Activated CD4-positive, alpha-beta T cell treated with anti-CD3 and anti-CD28 coated beads for 36 hours (primary cell): ENCODE measurements around the gene NSD2. TPM values are rescaled to one million over a fixed set of nuclear protein-coding genes. Genes with fewer than 3 reads are reported as not detected.

Experiments used
- ATAC-seq: fragments of 200-7000 bp; cut with Tn5 transposase; one replicate; pipeline ENCODE4 v1.10.0; 2021; ENCODE audit warnings: mild to moderate bottlenecking, moderate library complexity
- CTCF ChIA-PET: fragments of 350-600 bp; sonication (Branson Sonifier 250); formaldehyde crosslinking; loops from one replicate; lab custom pipeline; 2021; ENCODE audit warnings: antibody characterized with exemption; lab: Charles Lee
- POLR2A ChIA-PET: fragments of 350-600 bp; sonication (Branson Sonifier 250); formaldehyde crosslinking; loops from one replicate; lab custom pipeline; 2021; ENCODE audit warnings: antibody characterized with exemption, inconsistent platforms; lab: Charles Lee
- DNase-seq: peaks from one replicate; pipeline ENCODE4 v3.0.0-alpha.2; 2020
- H3K27ac Mint-ChIP-seq: one replicate; pipeline ENCODE4 v1.8.0; 2021; ENCODE audit warnings: mixed read lengths
- H3K27me3 Mint-ChIP-seq: one replicate; pipeline ENCODE4 v1.8.0; 2021; ENCODE audit warnings: mixed read lengths
- H3K36me3 Mint-ChIP-seq: one replicate; pipeline ENCODE4 v1.8.0; 2021; ENCODE audit warnings: low read depth, mixed read lengths
- H3K4me1 Mint-ChIP-seq: one replicate; pipeline ENCODE4 v1.8.0; 2021; ENCODE audit warnings: mixed read lengths
- H3K4me3 Mint-ChIP-seq: one replicate; pipeline ENCODE4 v1.8.0; 2021; ENCODE audit warnings: mild to moderate bottlenecking, moderate library complexity, mixed read lengths
- H3K9me3 Mint-ChIP-seq: one replicate; pipeline ENCODE4 v1.8.0; 2021; ENCODE audit warnings: low read depth, mixed read lengths
- intact Hi-C, 2 experiments: fragments of 100-400 bp; cut with DNase I in 1 of 2; cut with micrococcal nuclease in 1 of 2; formaldehyde crosslinking; loops; one replicate each; pipeline versions ENCODE4 v1.14.2 to v1.15.1; 2022 to 2024; cut with DNase I, micrococcal nuclease
- total RNA-seq, 2 experiments: library from RNA; stranded (reverse); gene quantifications; one replicate each; pipeline ENCODE4 v1.2.3, GENCODE V29; 2021

NSD2 gene
- total RNA-seq, 2 experiments from 2014 or later: 194 to 232 TPM

DNA sequence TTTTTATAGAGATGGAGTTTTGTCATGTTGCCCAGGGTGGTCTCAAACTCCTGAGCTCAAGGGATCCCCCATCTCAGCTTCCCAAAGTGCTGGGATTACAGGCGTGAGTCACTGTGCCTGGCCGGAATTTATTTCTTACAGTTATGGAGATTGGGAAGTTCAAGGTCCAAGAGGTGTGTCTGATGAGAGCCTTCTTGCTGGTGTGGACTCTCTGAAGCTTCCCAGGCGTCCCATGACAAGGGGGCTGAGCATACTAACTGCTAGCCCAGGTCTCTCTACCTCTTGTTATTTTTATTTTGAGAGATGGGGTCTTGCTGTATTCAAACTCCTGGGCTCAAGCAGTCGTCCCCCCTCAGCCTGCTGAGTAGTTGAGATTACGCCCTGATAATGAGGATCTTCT is 2.9 kb upstream of the NSD2 start:
- H3K36me3 Mint-ChIP-seq: peaks cover 8% of the 10 kb centered on the region
- H3K27me3 Mint-ChIP-seq: no peaks in the 10 kb centered on the region
- DNase-seq (no peak), ATAC-seq (no peak)
- POLR2A ChIA-PET: interaction anchor here (0.6 kb wide), 2 partner anchors 12 to 227 kb away, joined by 4 read pairs; no protein-coding TSS in a partner anchor
- H3K9me3 Mint-ChIP-seq: no peaks in the 10 kb centered on the region
- no peak overlapping the region for H3K27ac Mint-ChIP-seq
- intact Hi-C loops: no loop called here
- H3K4me3 Mint-ChIP-seq: no peak overlapping the region
- peaks cover 20% of the 10 kb centered on the region for H3K4me1 Mint-ChIP-seq
- CTCF ChIA-PET: interaction anchor here (1.2 kb wide), 1 partner anchor 10 kb away, joined by 3 read pairs; no protein-coding TSS in a partner anchor

DNA sequence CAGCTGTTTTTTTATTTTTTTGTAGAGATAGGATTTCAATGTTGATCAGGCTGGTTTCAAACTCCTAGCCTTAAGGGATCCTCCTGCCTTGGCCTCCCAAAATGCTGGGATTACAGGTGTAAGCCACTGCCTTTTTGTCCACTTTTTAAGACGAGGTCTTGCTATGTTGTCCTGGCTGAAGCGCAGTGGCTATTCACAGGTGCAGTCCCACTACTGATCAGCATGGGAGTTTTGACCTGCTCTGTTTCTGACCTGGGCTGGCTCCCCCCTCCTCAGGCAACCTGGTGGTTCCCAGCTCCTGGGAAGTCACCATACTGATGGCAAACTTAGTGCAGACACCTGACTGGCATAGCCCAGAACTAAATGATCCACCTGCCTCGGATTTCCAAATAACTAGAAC is 2.3 kb upstream of the NSD2 start:
- intact Hi-C loops: no loop called here
- no peak for ATAC-seq
- H3K36me3 Mint-ChIP-seq: peaks cover 8% of the 10 kb centered on the region
- H3K27me3 Mint-ChIP-seq: no peaks in the 10 kb centered on the region
- POLR2A ChIA-PET: no interaction called here
- H3K4me3 Mint-ChIP-seq: no peak overlapping the region
- H3K9me3 Mint-ChIP-seq: no peaks in the 10 kb centered on the region
- CTCF ChIA-PET: interaction anchor here (0.7 to 1.2 kb wide), 2 partner anchors 10 to 44 kb away, joined by 3 to 4 read pairs; no protein-coding TSS in a partner anchor
- peaks cover 25% of the 10 kb centered on the region for H3K4me1 Mint-ChIP-seq
- H3K27ac Mint-ChIP-seq: no peak overlapping the region
- DNase-seq: no peak

DNA sequence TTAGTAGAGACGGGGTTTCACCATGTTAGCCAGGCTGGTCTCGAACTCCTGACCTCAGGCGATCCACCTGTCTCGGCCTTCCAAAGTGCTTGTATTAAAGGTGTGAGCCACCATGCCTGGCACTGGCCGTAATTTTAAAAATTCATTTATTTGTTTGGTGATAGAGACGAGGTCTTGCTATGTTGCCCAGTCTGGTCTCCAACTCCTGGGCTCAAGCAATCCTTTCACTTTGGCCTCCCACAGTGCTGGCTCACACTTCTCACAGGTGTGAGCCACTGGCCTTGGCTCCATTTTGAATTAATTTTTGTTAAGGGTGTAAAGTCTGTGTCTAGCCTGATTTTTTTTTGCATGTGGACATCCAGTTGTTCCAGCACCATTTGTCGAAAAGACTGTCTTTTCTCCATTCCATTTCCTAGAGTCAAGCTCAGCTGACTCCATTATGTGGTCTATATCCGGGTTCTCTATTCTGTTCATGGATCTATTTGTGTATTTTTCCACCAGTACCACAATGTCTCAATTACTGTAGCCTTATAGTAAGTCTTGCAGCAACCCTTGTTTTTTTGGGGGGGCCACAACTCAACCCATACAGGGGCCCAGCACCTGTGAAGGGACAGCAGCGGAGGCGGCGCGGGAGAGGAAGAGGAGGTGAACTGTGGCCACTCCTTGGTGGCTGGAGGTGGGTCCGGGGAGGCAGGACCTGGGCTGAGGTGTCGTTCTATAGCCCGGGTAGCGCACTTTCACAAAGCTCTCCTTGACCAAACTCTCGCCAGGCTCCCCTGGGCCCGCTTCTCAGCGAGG is 1.5 kb upstream of the NSD2 start:
- intact Hi-C loops: loop anchor here (1.0 to 10.0 kb wide), 17 partner anchors 13 to 1423 kb away; partner anchors contain the start of genes LETM1 (in 2 of the 2), ATP5ME (in 1 of the 2), CFAP99 (in 1 of the 2) and CTBP1 (in 1 of the 2)
- Mint-ChIP-seq H3K4me3 (peak overlapping the region; percentile 81), H3K27ac (peak overlapping the region; percentile 95), H3K27me3 (no peaks in the 10 kb centered on the region), H3K9me3 (no peaks in the 10 kb centered on the region), H3K4me1 (peaks cover 33% of the 10 kb centered on the region), H3K36me3 (peaks cover 14% of the 10 kb centered on the region)
- no peak for ATAC-seq
- ChIA-PET POLR2A (interaction anchor here (0.5 to 1.7 kb wide), 3 partner anchors 11 to 306 kb away, joined by 3 to 7 read pairs (median 3); partner anchors contain the start of gene LETM1), CTCF (interaction anchor here (0.9 kb wide), 1 partner anchor 9 kb away, joined by 3 read pairs; no protein-coding TSS in a partner anchor)
- no peak for DNase-seq

DNA sequence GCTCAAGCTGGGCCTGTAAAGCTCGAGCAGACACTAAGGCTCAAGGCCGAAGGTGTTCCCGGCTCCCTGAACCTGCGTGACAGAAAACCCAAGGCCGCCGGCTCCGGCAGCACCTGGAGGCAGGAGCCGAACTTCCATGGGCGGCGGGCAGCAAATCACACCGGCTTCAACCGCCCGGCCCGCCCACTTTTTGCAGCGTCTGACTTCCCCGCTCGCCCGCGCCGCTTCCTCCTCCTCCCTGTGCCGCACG is 940 bp upstream of the NSD2 start:
- POLR2A ChIA-PET: interaction anchor here (0.5 to 1.7 kb wide), 3 partner anchors 12 to 306 kb away, joined by 3 to 7 read pairs (median 3); partner anchors contain the start of gene LETM1
- ATAC-seq (peak; percentile 59), DNase-seq (peak; percentile 94)
- Mint-ChIP-seq H3K27me3 (no peaks in the 10 kb centered on the region), H3K4me3 (peak overlapping the region; percentile 81), H3K9me3 (no peaks in the 10 kb centered on the region), H3K27ac (peak overlapping the region; percentile 95), H3K36me3 (peaks cover 16% of the 10 kb centered on the region), H3K4me1 (peaks cover 36% of the 10 kb centered on the region)
- intact Hi-C loops: loop anchor here (1.0 to 10.0 kb wide), 17 partner anchors 14 to 1422 kb away; partner anchors contain the start of genes LETM1 (in 2 of the 2), ATP5ME (in 1 of the 2), CFAP99 (in 1 of the 2) and CTBP1 (in 1 of the 2)
- CTCF ChIA-PET: interaction anchor here (0.9 kb wide), 1 partner anchor 9 kb away, joined by 3 read pairs; no protein-coding TSS in a partner anchor

DNA sequence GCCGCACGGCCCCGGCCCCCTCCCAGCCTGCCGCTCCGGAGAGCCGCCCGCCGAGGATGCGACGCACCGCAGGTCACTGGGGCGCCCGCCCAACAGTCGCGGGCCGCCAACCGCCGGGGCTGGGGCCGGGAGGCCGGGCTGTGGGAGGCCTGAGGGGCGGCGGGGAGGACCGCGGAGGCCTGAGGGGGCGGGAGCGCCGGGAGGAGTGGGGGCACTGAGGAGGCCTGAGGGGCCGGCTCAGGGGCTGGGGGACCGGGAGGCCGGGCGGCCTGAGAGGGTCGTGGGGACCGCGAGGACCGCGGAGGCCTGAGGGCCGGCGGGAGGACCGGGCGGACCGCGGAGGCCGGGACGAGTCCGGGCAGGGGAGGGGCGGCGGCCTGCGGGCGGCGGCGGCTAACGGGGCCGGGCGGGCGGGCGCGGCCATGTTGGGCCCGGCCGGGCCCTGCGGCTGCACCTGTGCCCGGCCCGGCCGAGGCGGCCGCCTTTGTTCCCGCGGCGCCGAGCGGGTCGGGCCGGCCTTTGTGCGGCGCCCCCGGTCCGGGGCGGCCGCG is 353 bp downstream of the NSD2 start:
- Mint-ChIP-seq H3K9me3 (no peaks in the 10 kb centered on the region), H3K27me3 (no peaks in the 10 kb centered on the region), H3K4me1 (peaks cover 39% of the 10 kb centered on the region), H3K27ac (no peak overlapping the region), H3K4me3 (no peak overlapping the region), H3K36me3 (peaks cover 17% of the 10 kb centered on the region)
- ATAC-seq (no peak), DNase-seq (no peak)
- CTCF ChIA-PET: no interaction called here
- intact Hi-C loops: loop anchor here (1.0 to 10.0 kb wide), 18 partner anchors 41 to 1421 kb away; partner anchors contain the start of genes SLBP (in 2 of the 2), ATP5ME (in 1 of the 2), CFAP99 (in 1 of the 2) and CTBP1 (in 1 of the 2)
- POLR2A ChIA-PET: no interaction called here

DNA sequence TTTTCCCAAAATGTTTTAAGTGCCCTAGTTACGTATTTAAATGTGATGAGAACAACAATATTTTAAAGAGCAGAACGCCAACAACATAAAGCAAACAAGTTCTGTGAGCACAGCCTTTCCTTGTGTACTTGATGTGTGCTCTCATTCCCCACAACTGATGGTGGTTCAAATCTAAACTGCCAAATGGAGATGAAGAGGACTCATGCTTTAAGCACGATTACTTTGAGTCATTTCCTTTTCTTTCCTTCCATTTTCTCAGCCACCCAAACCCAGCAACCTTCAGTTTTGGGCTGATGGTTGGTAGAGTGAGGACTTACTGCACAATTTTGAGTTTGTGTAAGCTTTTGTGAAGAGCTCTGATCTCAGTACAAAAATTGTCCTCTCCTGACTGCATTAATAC is 1.7 kb downstream of the NSD2 start:
- peaks cover 25% of the 10 kb centered on the region for H3K36me3 Mint-ChIP-seq
- CTCF ChIA-PET: interaction anchor here (0.5 to 3.0 kb wide), 6 partner anchors 10 to 522 kb away, joined by 3 to 13 read pairs (median 3); partner anchors contain the start of gene LETM1
- H3K9me3 Mint-ChIP-seq: no peaks in the 10 kb centered on the region
- POLR2A ChIA-PET: interaction anchor here (0.6 to 1.4 kb wide), 5 partner anchors 9 to 569 kb away, joined by 3 to 11 read pairs (median 4); partner anchors contain the start of gene LETM1
- H3K4me3 Mint-ChIP-seq: peak overlapping the region; percentile 99
- intact Hi-C loops: loop anchor here (1.0 to 10.0 kb wide), 9 partner anchors 26 to 1419 kb away; partner anchors contain the start of genes ATP5ME (in 1 of the 2), CTBP1 (in 1 of the 2), FAM193A (in 1 of the 2) and MYL5 (in 1 of the 2)
- peak; percentile 63 for DNase-seq
- H3K27ac Mint-ChIP-seq: peak overlapping the region; percentile 99
- peaks cover 45% of the 10 kb centered on the region for H3K4me1 Mint-ChIP-seq
- no peaks in the 10 kb centered on the region for H3K27me3 Mint-ChIP-seq
- peak; percentile 62 for ATAC-seq

- no peak for ATAC-seq
- H3K9me3 Mint-ChIP-seq: no peaks in the 10 kb centered on the region
These were observed 2.1 kb downstream of the NSD2 start for GRCh38 chr4:1873291-1873690.

DNA sequence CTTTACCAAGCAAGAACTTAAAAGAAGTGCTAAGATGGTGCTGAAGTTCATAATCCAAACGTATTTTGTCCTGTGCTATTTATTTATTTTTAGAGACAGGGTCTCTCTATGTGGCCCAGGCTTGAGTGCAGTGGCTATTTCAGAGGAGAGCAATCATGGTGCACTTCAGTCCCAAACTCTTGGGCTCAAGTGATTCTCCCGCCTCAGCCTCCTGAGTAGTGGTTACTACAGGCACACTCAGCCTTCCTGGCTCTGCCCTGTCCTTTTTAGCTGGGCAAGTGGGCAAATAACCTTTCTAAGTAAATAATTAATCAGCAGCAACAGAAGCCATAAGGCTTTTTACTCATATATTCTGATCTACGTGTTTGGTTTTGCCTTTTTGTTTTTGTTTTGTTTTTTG is 2.6 kb downstream of the NSD2 start:
- Mint-ChIP-seq H3K4me3 (peak overlapping the region; percentile 99), H3K36me3 (peaks cover 25% of the 10 kb centered on the region), H3K9me3 (no peaks in the 10 kb centered on the region), H3K27me3 (no peaks in the 10 kb centered on the region), H3K27ac (peak overlapping the region; percentile 99), H3K4me1 (peaks cover 47% of the 10 kb centered on the region)
- CTCF ChIA-PET: interaction anchor here (0.9 to 3.0 kb wide), 5 partner anchors 9 to 180 kb away, joined by 3 to 13 read pairs (median 3); no protein-coding TSS in a partner anchor
- POLR2A ChIA-PET: interaction anchor here (0.8 to 1.4 kb wide), 2 partner anchors 18 to 165 kb away, joined by 4 to 11 read pairs; partner anchors contain the start of gene LETM1
- DNase-seq (no peak), ATAC-seq (no peak)
- intact Hi-C loops: loop anchor here (1.0 to 10.0 kb wide), 9 partner anchors 26 to 1419 kb away; partner anchors contain the start of genes ATP5ME (in 1 of the 2), CTBP1 (in 1 of the 2), FAM193A (in 1 of the 2) and MYL5 (in 1 of the 2)

More at GRCh38 chr4:1873291-1873690, 2.1 kb downstream of the NSD2 start:
- Mint-ChIP-seq H3K27me3 (no peaks in the 10 kb centered on the region), H3K27ac (peak overlapping the region; percentile 99), H3K4me3 (peak overlapping the region; percentile 99), H3K4me1 (peaks cover 45% of the 10 kb centered on the region), H3K36me3 (peaks cover 25% of the 10 kb centered on the region)
- intact Hi-C loops: loop anchor here (1.0 to 10.0 kb wide), 9 partner anchors 26 to 1419 kb away; partner anchors contain the start of genes ATP5ME (in 1 of the 2), CTBP1 (in 1 of the 2), FAM193A (in 1 of the 2) and MYL5 (in 1 of the 2)
- ChIA-PET CTCF (interaction anchor here (0.5 to 3.0 kb wide), 6 partner anchors 10 to 523 kb away, joined by 3 to 13 read pairs (median 3); partner anchors contain the start of gene LETM1), POLR2A (interaction anchor here (0.6 to 1.4 kb wide), 5 partner anchors 9 to 569 kb away, joined by 3 to 11 read pairs (median 4); partner anchors contain the start of gene LETM1)
- no peak for DNase-seq

- intact Hi-C loops: loop anchor here (5.0 to 10.0 kb wide), 6 partner anchors 38 to 1418 kb away; partner anchors contain the start of genes ATP5ME (in 1 of the 2), CTBP1 (in 1 of the 2), FAM193A (in 1 of the 2) and MYL5 (in 1 of the 2)
- no peaks in the 10 kb centered on the region for H3K9me3 Mint-ChIP-seq
- peak overlapping the region; percentile 5 for H3K4me3 Mint-ChIP-seq
- CTCF ChIA-PET: interaction anchor here (1.0 to 3.0 kb wide), 3 partner anchors 11 to 36 kb away, joined by 3 to 13 read pairs (median 3); no protein-coding TSS in a partner anchor
- POLR2A ChIA-PET: interaction anchor here (0.6 to 1.4 kb wide), 2 partner anchors 18 to 610 kb away, joined by 6 to 11 read pairs; partner anchors contain the start of gene LETM1
- peaks cover 25% of the 10 kb centered on the region for H3K36me3 Mint-ChIP-seq
- H3K27ac Mint-ChIP-seq: peak overlapping the region; percentile 53
- peaks cover 49% of the 10 kb centered on the region for H3K4me1 Mint-ChIP-seq
- ATAC-seq (no peak), DNase-seq (no peak)
- no peaks in the 10 kb centered on the region for H3K27me3 Mint-ChIP-seq
These were observed 3.0 kb downstream of the NSD2 start for GRCh38 chr4:1874201-1874600.

DNA sequence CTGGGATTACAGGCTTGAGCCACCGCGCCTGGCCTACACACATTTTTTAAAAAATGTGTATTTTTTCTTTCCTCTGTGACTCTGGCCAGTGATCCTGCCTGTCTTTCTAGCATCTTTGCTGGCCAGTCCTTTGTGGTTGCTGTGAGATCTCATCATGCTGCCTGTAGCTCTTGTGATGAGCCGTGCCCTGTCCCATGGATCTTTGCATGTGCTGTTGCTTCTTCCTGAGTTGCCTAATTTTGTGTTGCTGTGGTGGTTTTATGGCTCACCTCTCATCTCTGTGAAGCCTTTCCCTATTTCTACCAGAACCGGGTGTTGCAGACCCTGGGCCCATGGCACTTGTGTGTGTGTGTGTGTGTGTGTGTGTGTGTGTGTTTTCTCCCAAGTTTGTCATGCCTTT is 8.3 kb downstream of the NSD2 start:
- ATAC-seq (no peak), DNase-seq (no peak)
- Mint-ChIP-seq H3K27me3 (no peaks in the 10 kb centered on the region), H3K36me3 (peaks cover 33% of the 10 kb centered on the region), H3K4me1 (peaks cover 40% of the 10 kb centered on the region), H3K27ac (no peak overlapping the region), H3K4me3 (no peak overlapping the region), H3K9me3 (no peaks in the 10 kb centered on the region)
- CTCF ChIA-PET: interaction anchor here (1.5 kb wide), 1 partner anchor 18 kb away, joined by 3 read pairs; no protein-coding TSS in a partner anchor
- intact Hi-C loops: loop anchor here in 1 of 2 experiments (10.0 kb wide), 1 partner anchor 1205 kb away; the partner anchor contains the start of genes ATP5ME and MYL5
- POLR2A ChIA-PET: interaction anchor here (0.6 kb wide), 1 partner anchor 1439 kb away, joined by 5 read pairs; no protein-coding TSS in a partner anchor
